Ishikawa (cell line): ENCODE results near the gene DNMT3B.

Experiments used
- CEBPB ChIP-seq: IDR thresholded peaks from 2 replicates; pipeline ENCODE4 v1.6.1; 2012
- CREB1 ChIP-seq: IDR thresholded peaks from 2 replicates; pipeline ENCODE4 v1.6.1; 2012; ENCODE audit warnings: low read depth
- EGR1 ChIP-seq: IDR thresholded peaks from 2 replicates; pipeline ENCODE4 v1.6.1; 2012
- EP300 ChIP-seq: IDR thresholded peaks from 2 replicates; pipeline ENCODE4 v1.6.1; 2012; ENCODE audit warnings: borderline replicate concordance
- FOXM1 ChIP-seq: IDR thresholded peaks from 2 replicates; pipeline ENCODE4 v1.6.1; 2012; ENCODE audit warnings: low read depth, borderline replicate concordance
- RAD21 ChIP-seq: IDR thresholded peaks from 2 replicates; pipeline ENCODE4 v1.6.1; 2012; ENCODE audit warnings: low read depth
- TAF1 ChIP-seq: IDR thresholded peaks from 2 replicates; pipeline ENCODE4 v1.6.1; 2012; ENCODE audit warnings: low read depth, mild to moderate bottlenecking
- TCF12 ChIP-seq: IDR thresholded peaks from 2 replicates; pipeline ENCODE4 v1.6.1; 2012; ENCODE audit warnings: low read depth
- YY1 ChIP-seq: IDR thresholded peaks from 2 replicates; pipeline ENCODE4 v1.6.1; 2012; ENCODE audit warnings: low read depth
- TF ChIP-seq, protein P1 (sequence below): IDR thresholded peaks from 2 replicates; pipeline ENCODE4 v1.6.1; 2012
- TF ChIP-seq, protein P2 (sequence below): IDR thresholded peaks from 2 replicates; pipeline ENCODE4 v1.6.1; 2012
- TF ChIP-seq, protein P3 (sequence below): IDR thresholded peaks from 2 replicates; pipeline ENCODE4 v1.6.1; 2012; ENCODE audit warnings: low read depth, mild to moderate bottlenecking

DNA sequence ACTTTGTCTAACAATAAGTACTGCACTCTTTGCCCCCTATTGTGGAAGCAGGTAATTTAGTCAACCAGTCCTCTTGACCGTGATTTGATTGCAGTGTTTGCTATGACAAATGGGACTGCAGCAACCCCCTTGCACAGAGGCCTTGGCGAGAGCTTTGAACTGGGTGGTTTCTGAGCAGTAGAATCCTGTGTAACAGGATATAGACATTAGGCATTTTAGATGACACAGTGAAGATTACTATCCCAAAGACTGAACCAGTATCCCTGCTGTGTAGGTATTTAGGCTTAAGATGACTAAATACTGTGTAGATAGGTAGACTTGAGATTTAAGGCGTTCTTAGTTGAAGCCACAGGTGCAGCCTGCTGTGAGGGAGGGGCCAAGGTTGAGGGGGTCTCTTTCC lies 9.9 kb downstream of the DNMT3B start:
- TF ChIP-seq EP300 = no peak
- TF ChIP-seq FOXM1 = no peak
- no peak for TF ChIP-seq CREB1
- TF ChIP-seq TCF12 = no peak
- TF ChIP-seq, protein P1, sequence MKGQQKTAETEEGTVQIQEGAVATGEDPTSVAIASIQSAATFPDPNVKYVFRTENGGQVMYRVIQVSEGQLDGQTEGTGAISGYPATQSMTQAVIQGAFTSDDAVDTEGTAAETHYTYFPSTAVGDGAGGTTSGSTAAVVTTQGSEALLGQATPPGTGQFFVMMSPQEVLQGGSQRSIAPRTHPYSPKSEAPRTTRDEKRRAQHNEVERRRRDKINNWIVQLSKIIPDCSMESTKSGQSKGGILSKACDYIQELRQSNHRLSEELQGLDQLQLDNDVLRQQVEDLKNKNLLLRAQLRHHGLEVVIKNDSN = no peak
- no peak for TF ChIP-seq RAD21
- TF ChIP-seq, protein P2, sequence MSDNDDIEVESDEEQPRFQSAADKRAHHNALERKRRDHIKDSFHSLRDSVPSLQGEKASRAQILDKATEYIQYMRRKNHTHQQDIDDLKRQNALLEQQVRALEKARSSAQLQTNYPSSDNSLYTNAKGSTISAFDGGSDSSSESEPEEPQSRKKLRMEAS = no peak
- no peak for TF ChIP-seq CEBPB
- TF ChIP-seq, protein P3, sequence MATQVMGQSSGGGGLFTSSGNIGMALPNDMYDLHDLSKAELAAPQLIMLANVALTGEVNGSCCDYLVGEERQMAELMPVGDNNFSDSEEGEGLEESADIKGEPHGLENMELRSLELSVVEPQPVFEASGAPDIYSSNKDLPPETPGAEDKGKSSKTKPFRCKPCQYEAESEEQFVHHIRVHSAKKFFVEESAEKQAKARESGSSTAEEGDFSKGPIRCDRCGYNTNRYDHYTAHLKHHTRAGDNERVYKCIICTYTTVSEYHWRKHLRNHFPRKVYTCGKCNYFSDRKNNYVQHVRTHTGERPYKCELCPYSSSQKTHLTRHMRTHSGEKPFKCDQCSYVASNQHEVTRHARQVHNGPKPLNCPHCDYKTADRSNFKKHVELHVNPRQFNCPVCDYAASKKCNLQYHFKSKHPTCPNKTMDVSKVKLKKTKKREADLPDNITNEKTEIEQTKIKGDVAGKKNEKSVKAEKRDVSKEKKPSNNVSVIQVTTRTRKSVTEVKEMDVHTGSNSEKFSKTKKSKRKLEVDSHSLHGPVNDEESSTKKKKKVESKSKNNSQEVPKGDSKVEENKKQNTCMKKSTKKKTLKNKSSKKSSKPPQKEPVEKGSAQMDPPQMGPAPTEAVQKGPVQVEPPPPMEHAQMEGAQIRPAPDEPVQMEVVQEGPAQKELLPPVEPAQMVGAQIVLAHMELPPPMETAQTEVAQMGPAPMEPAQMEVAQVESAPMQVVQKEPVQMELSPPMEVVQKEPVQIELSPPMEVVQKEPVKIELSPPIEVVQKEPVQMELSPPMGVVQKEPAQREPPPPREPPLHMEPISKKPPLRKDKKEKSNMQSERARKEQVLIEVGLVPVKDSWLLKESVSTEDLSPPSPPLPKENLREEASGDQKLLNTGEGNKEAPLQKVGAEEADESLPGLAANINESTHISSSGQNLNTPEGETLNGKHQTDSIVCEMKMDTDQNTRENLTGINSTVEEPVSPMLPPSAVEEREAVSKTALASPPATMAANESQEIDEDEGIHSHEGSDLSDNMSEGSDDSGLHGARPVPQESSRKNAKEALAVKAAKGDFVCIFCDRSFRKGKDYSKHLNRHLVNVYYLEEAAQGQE = no peak
- TF ChIP-seq YY1 = no peak
- TF ChIP-seq EGR1 = no peak
- TF ChIP-seq TAF1 = no peak
